ENCODE measurements around the gene TMA7B. TPM values are rescaled to one million over a fixed set of nuclear protein-coding genes. Genes with fewer than 3 reads are reported as not detected.

Gene TMA7B
- total and polyA plus RNA-seq, 10 of the 15 experiments (the other 5 are each of a cell fraction or from before 2014, with no cell fraction given) = 0.33 to 2.9 (median 1.8) TPM

DNA sequence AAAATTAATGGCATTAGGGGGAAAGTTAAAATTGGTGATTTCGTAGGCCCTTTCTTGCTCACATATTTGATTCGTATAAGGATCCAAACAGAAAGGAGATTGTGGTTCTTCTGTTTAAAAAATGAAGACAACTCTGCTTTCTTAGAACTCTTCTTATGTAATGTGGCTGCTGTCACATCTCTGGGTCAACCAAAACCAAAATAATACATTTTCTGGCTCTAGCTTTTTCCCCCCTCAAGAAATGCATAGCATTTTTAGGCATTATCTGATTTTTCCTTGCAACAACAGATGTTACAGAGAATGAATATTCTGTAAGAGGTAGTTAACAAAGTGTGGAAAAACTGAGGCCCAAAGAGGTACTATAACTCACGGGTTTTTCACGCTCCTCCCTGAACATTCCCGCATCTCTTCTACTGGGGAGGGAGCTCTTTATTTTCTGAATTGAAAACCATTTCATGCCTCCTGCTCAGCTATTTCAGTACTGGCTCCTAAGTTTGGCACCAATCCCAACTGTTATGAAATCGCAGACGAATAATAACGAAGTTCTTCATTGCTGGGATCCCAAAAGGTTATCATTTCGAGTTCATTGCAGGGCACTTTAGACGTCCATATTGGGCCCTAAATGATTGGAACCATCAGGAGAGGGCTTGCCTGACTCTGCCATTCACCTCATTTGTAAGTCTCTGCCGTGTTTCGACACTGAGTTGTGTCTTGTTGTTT lies 42.3 kb upstream of the TMA7B start:
- H3K27ac ChIP-seq (ENCODE audit: control insufficient read depth, insufficient read depth) = no peak overlapping the region
- RAD21 ChIA-PET (ENCODE audit: unreplicated experiment) = interaction anchor here (0.9 to 2.3 kb wide), 4 partner anchors 10 to 107 kb away, joined by 3 to 7 read pairs (median 6); no protein-coding TSS in a partner anchor
- no peak overlapping the region for H3K9ac ChIP-seq (ENCODE audit: control insufficient read depth, insufficient read depth, low read length)
- CTCF ChIA-PET = interaction anchor here (1.3 to 1.8 kb wide), 5 partner anchors 8 to 107 kb away, joined by 3 to 7 read pairs (median 3); no protein-coding TSS in a partner anchor
- no peak overlapping the region for H3K4me2 ChIP-seq (ENCODE audit: control insufficient read depth, insufficient read depth)
- H3K4me1 ChIP-seq (ENCODE audit: control insufficient read depth, insufficient read depth, low read length) = peaks cover 9% of the 10 kb centered on the region; the same call in 1 of the 2 replicates
- POLR2A ChIA-PET = interaction anchor here (0.9 to 1.8 kb wide), 4 partner anchors 8 to 153 kb away, joined by 3 to 6 read pairs (median 4); no protein-coding TSS in a partner anchor
- H3K9me3 ChIP-seq (replicated peaks; ENCODE audit: control insufficient read depth, insufficient read depth, low read length) = no peaks in the 10 kb centered on the region
- H3K36me3 ChIP-seq (ENCODE audit: control insufficient read depth in 2 of 2, insufficient read depth in 2 of 2, low read length in 1 of 2) = peaks cover 3 to 14% of the 10 kb centered on the region in 2 experiments
- H3K4me3 ChIP-seq = no peak overlapping the region
- BruUV-seq (replicated peaks) = no TSS peak
- intact Hi-C loops (cut with micrococcal nuclease; ENCODE audit: unreplicated experiment) = no loop called here
- H3K27me3 ChIP-seq (replicated peaks in 1 of 2; ENCODE audit: control insufficient read depth in 2 of 2, insufficient read depth in 2 of 2, low read length in 1 of 2) = no peaks in the 10 kb centered on the region
- DNase-seq (ENCODE audit: low read depth, low spot score) (no peak), FAIRE-seq (no peak), ATAC-seq (no peak)
- in situ Hi-C loops (cut with MboI) = no loop called here
- SMC1A ChIA-PET (ENCODE audit: uncharacterized antibody, unreplicated experiment) = interaction anchor here (1.0 to 4.5 kb wide), 8 partner anchors 8 to 263 kb away, joined by 3 to 34 read pairs (median 6); no protein-coding TSS in a partner anchor
- no peak overlapping the region for H2AFZ ChIP-seq (ENCODE audit: control insufficient read depth, low read depth, low read length)
- H4K20me1 ChIP-seq (ENCODE audit: control insufficient read depth, insufficient read depth) = no peaks in the 10 kb centered on the region
- peaks cover 88% of the 10 kb centered on the region for H3K79me2 ChIP-seq (ENCODE audit: control insufficient read depth, insufficient read depth, low read length)
- WGBS (ENCODE audit: insufficient coverage, insufficient replicate concordance, low lambda C conversion rate, missing lambda C conversion rate) = 88% methylated on average over 12 of the region's 12 CpGs
- no peak for TF ChIP-seq YBX1 (IDR thresholded peaks at IDR 0.05)
- TF ChIP-seq TBL1XR1 (IDR thresholded peaks at IDR 0.05; ENCODE audit: low read depth, low read length) = no peak
- TF ChIP-seq, protein P1, sequence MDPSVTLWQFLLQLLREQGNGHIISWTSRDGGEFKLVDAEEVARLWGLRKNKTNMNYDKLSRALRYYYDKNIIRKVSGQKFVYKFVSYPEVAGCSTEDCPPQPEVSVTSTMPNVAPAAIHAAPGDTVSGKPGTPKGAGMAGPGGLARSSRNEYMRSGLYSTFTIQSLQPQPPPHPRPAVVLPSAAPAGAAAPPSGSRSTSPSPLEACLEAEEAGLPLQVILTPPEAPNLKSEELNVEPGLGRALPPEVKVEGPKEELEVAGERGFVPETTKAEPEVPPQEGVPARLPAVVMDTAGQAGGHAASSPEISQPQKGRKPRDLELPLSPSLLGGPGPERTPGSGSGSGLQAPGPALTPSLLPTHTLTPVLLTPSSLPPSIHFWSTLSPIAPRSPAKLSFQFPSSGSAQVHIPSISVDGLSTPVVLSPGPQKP (IDR thresholded peaks at IDR 0.05; ENCODE audit: low read depth, low read length) = no peak
- TF ChIP-seq, protein P2, sequence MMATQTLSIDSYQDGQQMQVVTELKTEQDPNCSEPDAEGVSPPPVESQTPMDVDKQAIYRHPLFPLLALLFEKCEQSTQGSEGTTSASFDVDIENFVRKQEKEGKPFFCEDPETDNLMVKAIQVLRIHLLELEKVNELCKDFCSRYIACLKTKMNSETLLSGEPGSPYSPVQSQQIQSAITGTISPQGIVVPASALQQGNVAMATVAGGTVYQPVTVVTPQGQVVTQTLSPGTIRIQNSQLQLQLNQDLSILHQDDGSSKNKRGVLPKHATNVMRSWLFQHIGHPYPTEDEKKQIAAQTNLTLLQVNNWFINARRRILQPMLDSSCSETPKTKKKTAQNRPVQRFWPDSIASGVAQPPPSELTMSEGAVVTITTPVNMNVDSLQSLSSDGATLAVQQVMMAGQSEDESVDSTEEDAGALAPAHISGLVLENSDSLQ (IDR thresholded peaks at IDR 0.05) = no peak
- no peak for TF ChIP-seq STAT1 (conservative IDR thresholded peaks at IDR 0.05)
- TF ChIP-seq, protein P3, sequence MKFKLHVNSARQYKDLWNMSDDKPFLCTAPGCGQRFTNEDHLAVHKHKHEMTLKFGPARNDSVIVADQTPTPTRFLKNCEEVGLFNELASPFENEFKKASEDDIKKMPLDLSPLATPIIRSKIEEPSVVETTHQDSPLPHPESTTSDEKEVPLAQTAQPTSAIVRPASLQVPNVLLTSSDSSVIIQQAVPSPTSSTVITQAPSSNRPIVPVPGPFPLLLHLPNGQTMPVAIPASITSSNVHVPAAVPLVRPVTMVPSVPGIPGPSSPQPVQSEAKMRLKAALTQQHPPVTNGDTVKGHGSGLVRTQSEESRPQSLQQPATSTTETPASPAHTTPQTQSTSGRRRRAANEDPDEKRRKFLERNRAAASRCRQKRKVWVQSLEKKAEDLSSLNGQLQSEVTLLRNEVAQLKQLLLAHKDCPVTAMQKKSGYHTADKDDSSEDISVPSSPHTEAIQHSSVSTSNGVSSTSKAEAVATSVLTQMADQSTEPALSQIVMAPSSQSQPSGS (IDR thresholded peaks at IDR 0.05; ENCODE audit: low read length) = no peak
- no peak for TF ChIP-seq ZNF274 (IDR thresholded peaks at IDR 0.05; ENCODE audit: insufficient read depth, insufficient read length)
- TF ChIP-seq, protein P4, sequence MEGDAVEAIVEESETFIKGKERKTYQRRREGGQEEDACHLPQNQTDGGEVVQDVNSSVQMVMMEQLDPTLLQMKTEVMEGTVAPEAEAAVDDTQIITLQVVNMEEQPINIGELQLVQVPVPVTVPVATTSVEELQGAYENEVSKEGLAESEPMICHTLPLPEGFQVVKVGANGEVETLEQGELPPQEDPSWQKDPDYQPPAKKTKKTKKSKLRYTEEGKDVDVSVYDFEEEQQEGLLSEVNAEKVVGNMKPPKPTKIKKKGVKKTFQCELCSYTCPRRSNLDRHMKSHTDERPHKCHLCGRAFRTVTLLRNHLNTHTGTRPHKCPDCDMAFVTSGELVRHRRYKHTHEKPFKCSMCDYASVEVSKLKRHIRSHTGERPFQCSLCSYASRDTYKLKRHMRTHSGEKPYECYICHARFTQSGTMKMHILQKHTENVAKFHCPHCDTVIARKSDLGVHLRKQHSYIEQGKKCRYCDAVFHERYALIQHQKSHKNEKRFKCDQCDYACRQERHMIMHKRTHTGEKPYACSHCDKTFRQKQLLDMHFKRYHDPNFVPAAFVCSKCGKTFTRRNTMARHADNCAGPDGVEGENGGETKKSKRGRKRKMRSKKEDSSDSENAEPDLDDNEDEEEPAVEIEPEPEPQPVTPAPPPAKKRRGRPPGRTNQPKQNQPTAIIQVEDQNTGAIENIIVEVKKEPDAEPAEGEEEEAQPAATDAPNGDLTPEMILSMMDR (IDR thresholded peaks at IDR 0.05 in 2 of 3, conservative IDR thresholded peaks at IDR 0.05 in 1 of 3; ENCODE audit: control insufficient read depth in 2 of 3, extremely low read depth in 1 of 3, insufficient read depth in 1 of 3, low read depth in 3 of 3, low read length in 3 of 3) = no peak
- TF ChIP-seq, protein P5, sequence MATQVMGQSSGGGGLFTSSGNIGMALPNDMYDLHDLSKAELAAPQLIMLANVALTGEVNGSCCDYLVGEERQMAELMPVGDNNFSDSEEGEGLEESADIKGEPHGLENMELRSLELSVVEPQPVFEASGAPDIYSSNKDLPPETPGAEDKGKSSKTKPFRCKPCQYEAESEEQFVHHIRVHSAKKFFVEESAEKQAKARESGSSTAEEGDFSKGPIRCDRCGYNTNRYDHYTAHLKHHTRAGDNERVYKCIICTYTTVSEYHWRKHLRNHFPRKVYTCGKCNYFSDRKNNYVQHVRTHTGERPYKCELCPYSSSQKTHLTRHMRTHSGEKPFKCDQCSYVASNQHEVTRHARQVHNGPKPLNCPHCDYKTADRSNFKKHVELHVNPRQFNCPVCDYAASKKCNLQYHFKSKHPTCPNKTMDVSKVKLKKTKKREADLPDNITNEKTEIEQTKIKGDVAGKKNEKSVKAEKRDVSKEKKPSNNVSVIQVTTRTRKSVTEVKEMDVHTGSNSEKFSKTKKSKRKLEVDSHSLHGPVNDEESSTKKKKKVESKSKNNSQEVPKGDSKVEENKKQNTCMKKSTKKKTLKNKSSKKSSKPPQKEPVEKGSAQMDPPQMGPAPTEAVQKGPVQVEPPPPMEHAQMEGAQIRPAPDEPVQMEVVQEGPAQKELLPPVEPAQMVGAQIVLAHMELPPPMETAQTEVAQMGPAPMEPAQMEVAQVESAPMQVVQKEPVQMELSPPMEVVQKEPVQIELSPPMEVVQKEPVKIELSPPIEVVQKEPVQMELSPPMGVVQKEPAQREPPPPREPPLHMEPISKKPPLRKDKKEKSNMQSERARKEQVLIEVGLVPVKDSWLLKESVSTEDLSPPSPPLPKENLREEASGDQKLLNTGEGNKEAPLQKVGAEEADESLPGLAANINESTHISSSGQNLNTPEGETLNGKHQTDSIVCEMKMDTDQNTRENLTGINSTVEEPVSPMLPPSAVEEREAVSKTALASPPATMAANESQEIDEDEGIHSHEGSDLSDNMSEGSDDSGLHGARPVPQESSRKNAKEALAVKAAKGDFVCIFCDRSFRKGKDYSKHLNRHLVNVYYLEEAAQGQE (IDR thresholded peaks at IDR 0.05; ENCODE audit: low read depth, low read length) = no peak
- no peak for TF ChIP-seq CEBPB (IDR thresholded peaks at IDR 0.05; ENCODE audit: borderline replicate concordance in 1 of 2, low read depth in 2 of 2, low read length in 2 of 2)
- no peak for TF ChIP-seq RBBP5 (conservative IDR thresholded peaks at IDR 0.05)
- TF ChIP-seq BACH1 (IDR thresholded peaks at IDR 0.05; ENCODE audit: borderline replicate concordance) = no peak
- TF ChIP-seq SIN3A (IDR thresholded peaks at IDR 0.05; ENCODE audit: low read depth, low read length) = no peak
- no peak for TF ChIP-seq CHD2 (IDR thresholded peaks at IDR 0.05; ENCODE audit: borderline replicate concordance, low read depth, low read length)

Data from GM12878 (cell line).